ENCODE data around the gene OLIG3.

The OLIG3 gene

DNA sequence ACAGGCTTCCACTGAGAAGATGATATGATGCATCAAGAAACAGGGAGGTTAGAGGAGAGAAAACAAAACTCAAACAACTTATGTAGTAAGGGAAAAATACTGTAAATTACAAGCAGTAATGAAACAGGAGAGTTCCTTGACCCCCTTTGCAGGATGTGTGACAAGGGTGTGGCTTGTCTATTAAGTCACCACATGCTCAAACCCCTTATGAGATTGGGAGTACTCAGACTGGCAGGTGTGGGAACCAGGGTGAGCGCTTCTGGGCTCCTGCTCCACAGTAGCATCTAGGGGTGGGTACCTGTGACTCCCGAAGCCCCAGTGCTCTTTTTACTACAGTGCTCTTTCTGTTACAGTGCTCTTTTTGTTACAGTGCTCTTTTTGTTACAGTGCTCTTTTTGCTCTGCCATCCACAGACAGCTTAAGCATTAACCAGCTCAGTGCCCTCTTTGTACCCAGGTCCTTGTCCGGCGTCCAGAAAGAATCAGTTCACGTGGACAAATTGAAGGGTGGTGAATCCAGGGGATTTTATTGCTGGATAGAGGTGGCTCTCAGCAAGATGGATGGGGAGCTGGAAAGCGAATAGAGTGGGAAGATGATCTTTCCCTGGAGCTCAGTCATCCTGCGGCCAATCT, 28.7 kb downstream of the OLIG3 start:
- TF ChIP-seq POLR2AphosphoS5 (IDR thresholded peaks at IDR 0.05; ENCODE audit: low read depth, low read length) (no peak), FOXP2 (optimal IDR thresholded peaks at IDR 0.05; ENCODE audit: borderline replicate concordance, extremely low read depth, extremely low read length, insufficient read depth) (no peak), REST (IDR thresholded peaks at IDR 0.05; ENCODE audit: insufficient read depth in 1 of 2, low read depth in 2 of 2, low read length in 2 of 2) (no peak), SIN3A (IDR thresholded peaks at IDR 0.05; ENCODE audit: borderline replicate concordance, insufficient read depth, low read length) (no peak), TAF1 (IDR thresholded peaks at IDR 0.05; ENCODE audit: borderline replicate concordance, insufficient read depth, low read length) (no peak)

- TF ChIP-seq POLR2AphosphoS5 (IDR thresholded peaks at IDR 0.05; ENCODE audit: low read depth, low read length): no peak
- TF ChIP-seq SIN3A (IDR thresholded peaks at IDR 0.05; ENCODE audit: borderline replicate concordance, insufficient read depth, low read length): no peak
- no peak for TF ChIP-seq FOXP2 (optimal IDR thresholded peaks at IDR 0.05; ENCODE audit: borderline replicate concordance, extremely low read depth, extremely low read length, insufficient read depth)
- no peak for TF ChIP-seq REST (IDR thresholded peaks at IDR 0.05; ENCODE audit: insufficient read depth in 1 of 2, low read depth in 2 of 2, low read length in 2 of 2)
- no peak for TF ChIP-seq TAF1 (IDR thresholded peaks at IDR 0.05; ENCODE audit: borderline replicate concordance, insufficient read depth, low read length)
Observed at GRCh38 chr6:137452333-137452894, 41.8 kb downstream of the OLIG3 start.

DNA sequence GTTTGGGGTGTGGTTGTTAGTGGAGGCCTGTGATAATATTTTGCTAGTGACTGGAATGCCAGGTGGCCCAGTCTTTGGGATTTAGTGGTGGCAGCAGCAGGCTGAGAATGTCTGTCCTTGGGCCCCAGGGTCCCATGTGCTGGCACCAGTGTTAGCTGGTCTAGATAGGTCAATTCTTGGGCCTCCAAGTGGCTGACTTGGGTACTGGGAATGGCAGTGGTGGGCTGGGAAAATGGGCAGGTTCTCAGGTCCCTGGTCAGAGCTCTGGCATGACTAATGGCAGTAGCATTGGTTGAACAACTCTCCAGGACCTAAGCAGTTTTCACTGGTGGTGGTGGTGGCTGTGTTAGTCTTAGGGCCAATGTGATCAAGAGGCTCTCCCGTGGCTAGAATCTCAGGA, 50.3 kb downstream of the OLIG3 start:
- TF ChIP-seq POLR2AphosphoS5 (IDR thresholded peaks at IDR 0.05; ENCODE audit: low read depth, low read length): no peak
- no peak for TF ChIP-seq FOXP2 (optimal IDR thresholded peaks at IDR 0.05; ENCODE audit: borderline replicate concordance, extremely low read depth, extremely low read length, insufficient read depth)
- TF ChIP-seq SIN3A (IDR thresholded peaks at IDR 0.05; ENCODE audit: borderline replicate concordance, insufficient read depth, low read length): no peak
- no peak for TF ChIP-seq TAF1 (IDR thresholded peaks at IDR 0.05; ENCODE audit: borderline replicate concordance, insufficient read depth, low read length)
- no peak for TF ChIP-seq REST (IDR thresholded peaks at IDR 0.05; ENCODE audit: insufficient read depth in 1 of 2, low read depth in 2 of 2, low read length in 2 of 2)

Measured in PFSK-1 (cell line).